HG03521 (cell line): Measurements from ENCODE around the gene ACSL3.
"Not testable (repeated sequence)": the region's sequence is repeated elsewhere in the genome, so short reads cannot be mapped to it uniquely, and the experiment has no call there.

Source experiments
- ATAC-seq: cut with Tn5 transposase; IDR thresholded peaks from one replicate; pipeline ENCODE4 v1.9.1; 2021; ENCODE audit warnings: mild to moderate bottlenecking, moderate library complexity; ENCODE audit not compliant: unreplicated experiment

ACSL3 gene

GRCh38 chr2:222968550-222969155 lies 107.8 kb downstream of the ACSL3 start:
- ATAC-seq: no peak

GRCh38 chr2:222969491-222969890 lies 108.7 kb downstream of the ACSL3 start:
- ATAC-seq: no peak

- ATAC-seq: no peak
These were observed 111.6 kb downstream of the ACSL3 start for GRCh38 chr2:222972420-222972819.

- no peak for ATAC-seq
These were observed 112.4 kb downstream of the ACSL3 start for GRCh38 chr2:222973237-222973636.

- ATAC-seq: no peak
These were observed 112.9 kb downstream of the ACSL3 start for GRCh38 chr2:222973733-222974132.

DNA sequence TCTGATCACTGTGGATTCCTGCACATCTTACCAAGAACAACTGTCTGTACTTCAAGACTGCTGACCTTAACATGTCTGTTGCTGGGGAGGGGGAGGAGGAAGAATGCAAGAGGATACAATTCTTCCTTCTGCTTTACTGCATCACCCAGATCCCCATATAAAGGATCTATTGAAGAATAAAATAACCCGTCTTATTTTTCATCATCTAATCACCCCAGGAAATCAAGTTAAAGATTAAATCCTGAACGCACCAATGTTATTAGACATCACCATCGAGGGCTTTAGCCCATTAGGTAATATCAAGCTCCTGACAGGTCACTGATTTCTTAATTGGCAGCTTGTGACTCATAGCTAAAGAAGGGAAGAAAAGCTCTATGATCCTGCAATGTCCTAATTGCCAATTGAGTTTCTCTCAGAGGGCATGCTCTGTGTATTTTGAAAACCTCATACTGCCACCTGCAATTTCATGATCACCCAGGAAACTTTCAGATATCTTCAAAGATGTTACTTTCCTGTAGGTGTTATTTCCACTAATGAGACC lies 115.8 kb downstream of the ACSL3 start:
- no peak for ATAC-seq

- ATAC-seq: no peak
These were observed 116.3 kb downstream of the ACSL3 start for GRCh38 chr2:222977121-222977520.

GRCh38 chr2:222978850-222979249 lies 118.0 kb downstream of the ACSL3 start:
- ATAC-seq: no peak

DNA sequence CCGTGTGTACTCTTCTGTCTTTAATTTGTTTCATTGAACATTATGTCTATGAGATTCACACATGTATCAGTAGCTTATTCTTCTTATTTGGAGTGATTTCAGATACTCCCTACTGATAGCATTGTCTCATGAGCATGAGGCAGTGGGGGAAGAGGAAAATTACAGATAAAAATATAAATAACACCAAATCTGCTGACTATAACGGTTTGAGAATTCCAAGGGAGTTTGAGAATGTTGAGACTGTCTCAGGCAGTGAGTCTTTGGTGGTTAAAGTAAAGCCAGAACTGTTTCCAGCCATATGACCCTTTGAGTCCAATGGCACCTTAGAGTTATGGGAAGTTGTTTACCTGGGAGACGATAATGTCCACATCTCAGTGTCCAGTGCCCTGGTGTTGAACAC lies 118.6 kb downstream of the ACSL3 start:
- no peak for ATAC-seq

DNA sequence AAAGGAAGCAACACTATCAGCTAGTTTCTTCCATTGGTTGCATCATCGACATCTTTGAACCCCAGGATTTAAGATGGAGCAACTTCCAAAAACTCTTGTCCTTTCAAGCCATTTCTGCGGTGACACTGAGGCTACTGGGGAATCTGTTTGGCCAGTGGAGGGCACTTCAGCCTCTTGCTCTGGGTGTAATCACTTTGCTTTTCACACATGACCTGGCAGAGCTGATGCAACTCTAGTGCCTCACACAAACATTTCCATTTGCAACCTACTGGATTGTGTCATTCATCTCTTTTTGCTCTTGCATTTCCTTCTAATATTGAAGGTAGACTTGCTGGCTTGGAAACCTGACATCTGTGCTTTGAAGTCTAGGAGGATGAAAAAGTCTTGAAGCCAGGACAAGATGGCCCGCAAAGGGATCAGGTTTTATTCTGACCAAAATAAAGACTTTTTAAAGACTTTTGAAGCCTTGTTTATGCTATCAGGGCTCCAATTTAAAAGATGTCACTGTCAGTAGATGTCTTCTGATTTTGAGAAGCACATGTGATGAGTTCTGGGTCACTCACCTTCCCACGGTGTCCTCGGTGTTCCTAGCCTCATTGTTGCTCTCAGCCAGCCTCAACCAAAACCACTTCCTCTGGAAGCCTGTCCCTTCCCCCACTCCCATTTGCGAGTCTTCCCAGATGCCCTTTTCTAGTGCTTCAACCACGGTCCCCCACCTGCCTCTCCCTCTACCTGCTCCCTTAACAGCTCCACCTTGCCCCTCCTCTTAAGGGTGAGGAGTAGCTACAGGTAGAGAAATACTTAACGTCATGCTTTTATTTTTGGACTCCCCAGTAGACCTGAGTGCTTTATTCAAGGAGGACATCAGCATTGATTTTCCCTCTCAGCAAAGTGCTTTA lies 121.4 kb downstream of the ACSL3 start:
- no peak for ATAC-seq

DNA sequence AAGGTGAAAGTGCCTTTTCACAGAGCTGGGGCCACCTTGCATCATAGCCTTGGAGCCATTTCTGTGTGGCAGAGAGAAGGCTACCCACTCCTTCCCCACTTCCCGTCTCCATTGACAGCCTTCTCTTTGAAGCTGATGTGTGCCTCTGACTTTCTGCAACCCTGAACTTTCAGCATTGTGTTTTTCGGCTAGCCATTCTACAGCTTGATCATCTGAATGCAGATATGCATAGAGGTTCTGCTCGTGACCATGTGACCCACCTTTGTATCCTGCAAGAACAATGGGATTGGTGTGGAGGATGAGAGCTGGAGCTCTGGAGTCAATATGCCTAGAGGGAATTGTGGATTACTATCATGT lies 122.1 kb downstream of the ACSL3 start:
- ATAC-seq: no peak

DNA sequence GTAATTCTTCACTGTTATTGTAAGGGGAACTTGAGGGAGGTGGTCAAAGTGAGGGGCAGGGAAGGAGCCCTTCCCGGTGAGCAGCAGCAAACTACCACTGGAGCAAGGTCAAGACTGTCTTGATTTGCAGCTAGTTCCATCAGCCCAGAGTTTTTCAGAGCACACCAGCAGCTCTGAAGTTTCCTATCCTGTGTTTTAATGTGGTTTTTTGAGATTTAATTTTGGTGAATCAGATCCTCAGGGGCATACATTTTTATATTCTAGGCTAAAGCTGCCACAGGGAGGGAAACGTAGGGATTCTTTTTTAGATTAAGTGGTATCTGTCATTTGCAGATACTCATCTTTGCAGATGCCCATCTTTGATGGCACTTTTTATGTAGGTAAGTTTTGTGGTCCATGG lies 124.1 kb downstream of the ACSL3 start:
- ATAC-seq: no peak

- ATAC-seq: no peak
These were observed 128.6 kb downstream of the ACSL3 start for GRCh38 chr2:222989431-222989830.

DNA sequence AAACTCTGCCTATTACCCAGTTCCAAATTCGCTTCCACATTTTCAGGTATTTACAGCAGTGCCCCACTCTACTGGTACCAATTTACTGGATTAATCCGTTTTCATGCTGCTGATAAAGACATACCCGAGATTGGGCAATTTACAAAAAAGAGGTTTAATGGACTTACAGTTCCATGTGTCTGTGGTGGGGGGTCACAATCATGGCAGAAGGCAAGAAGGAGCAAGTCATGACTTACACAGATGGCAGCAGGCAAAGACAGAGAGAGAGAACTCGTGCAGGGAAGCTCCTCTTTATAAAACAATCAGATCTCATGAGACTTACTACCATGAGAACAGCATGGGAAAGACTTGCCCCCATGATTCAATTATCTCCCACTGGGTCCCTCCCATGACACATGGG lies 129.4 kb downstream of the ACSL3 start:
- not testable (repeated sequence) for ATAC-seq

GRCh38 chr2:222992137-222992536 lies 131.3 kb downstream of the ACSL3 start:
- ATAC-seq: no peak
